Activated CD4-positive, alpha-beta memory T cell treated with anti-CD3 and anti-CD28 coated beads, Interleukin-2, amount 10 ng/mL, durations not matched to agents 7 days and 5 days (primary cell): Measurements from ENCODE around the gene SCIN. TPM values are rescaled to one million over a fixed set of nuclear protein-coding genes. Genes with fewer than 3 reads are reported as not detected.

Source experiments
- CTCF ChIA-PET: fragments of 350-600 bp; sonication (Branson Sonifier 250); formaldehyde crosslinking; loops from one replicate; lab custom pipeline; 2021; ENCODE audit warnings: antibody characterized with exemption, inconsistent platforms; lab: Charles Lee
- POLR2A ChIA-PET: fragments of 350-600 bp; sonication (Branson Sonifier 250); formaldehyde crosslinking; loops from one replicate; lab custom pipeline; 2021; ENCODE audit warnings: antibody characterized with exemption; lab: Charles Lee
- DNase-seq: peaks from one replicate; pipeline ENCODE4 v3.0.0-alpha.2; 2020
- H3K27ac Mint-ChIP-seq: one replicate; pipeline ENCODE4 v1.8.0; 2021; ENCODE audit warnings: mild to moderate bottlenecking, mixed read lengths
- H3K27me3 Mint-ChIP-seq: one replicate; pipeline ENCODE4 v1.8.0; 2021; ENCODE audit warnings: mixed read lengths
- H3K36me3 Mint-ChIP-seq: one replicate; pipeline ENCODE4 v1.8.0; 2021; ENCODE audit warnings: low read depth, mixed read lengths
- H3K4me1 Mint-ChIP-seq: one replicate; pipeline ENCODE4 v1.8.0; 2021; ENCODE audit warnings: mixed read lengths
- H3K4me3 Mint-ChIP-seq: one replicate; pipeline ENCODE4 v1.8.0; 2021; ENCODE audit warnings: mild to moderate bottlenecking, mixed read lengths
- H3K9me3 Mint-ChIP-seq: one replicate; pipeline ENCODE4 v1.8.0; 2021; ENCODE audit warnings: mixed read lengths
- total RNA-seq, 2 experiments: library from RNA; stranded (reverse); gene quantifications; one replicate each; pipeline ENCODE4 v1.2.3, GENCODE V29; 2021

SCIN gene
- total RNA-seq, 2 experiments from 2014 or later, result 0.23 TPM; not detected in 1

GRCh38 chr7:12573885-12574284, 3.4 kb downstream of the SCIN start:
- Mint-ChIP-seq H3K36me3 (no peaks in the 10 kb centered on the region), H3K4me3 (no peak overlapping the region), H3K27me3 (peaks cover 46% of the 10 kb centered on the region), H3K9me3 (no peaks in the 10 kb centered on the region), H3K27ac (no peak overlapping the region), H3K4me1 (peaks cover 17% of the 10 kb centered on the region)
- ChIA-PET CTCF (no interaction called here), POLR2A (no interaction called here)
- no peak for DNase-seq

DNA sequence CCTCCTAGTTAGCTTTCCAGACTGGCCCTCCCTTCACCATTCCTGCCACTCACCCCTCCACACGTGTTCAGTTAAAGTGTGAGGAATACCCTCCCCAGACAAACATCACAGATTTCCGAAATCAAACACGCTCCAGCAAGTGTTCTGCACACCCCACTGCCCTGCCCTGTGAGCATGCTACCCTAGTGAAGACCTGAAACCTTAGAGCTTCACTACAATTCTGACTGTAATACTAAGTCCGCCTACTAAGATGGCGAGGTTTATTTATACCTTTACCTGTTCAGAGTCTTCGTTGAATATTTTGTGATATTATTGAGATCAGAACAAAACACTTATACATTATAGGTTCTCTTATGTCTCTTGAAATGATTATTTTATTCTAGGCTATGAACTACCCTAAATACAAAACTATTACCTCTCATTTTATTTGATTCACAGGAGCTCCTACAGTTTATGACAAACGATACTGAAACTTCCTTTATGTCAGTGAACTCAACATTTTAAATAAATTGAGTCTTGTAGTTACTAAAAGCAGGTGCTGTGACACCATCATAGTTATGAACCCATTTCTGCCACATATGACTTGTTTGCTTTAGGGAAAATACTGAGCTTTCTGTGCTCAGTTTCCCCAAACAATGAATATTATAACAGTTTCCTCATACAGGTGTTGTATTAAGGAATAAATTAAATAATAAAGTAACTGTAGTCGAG, 8.6 kb downstream of the SCIN start:
- ChIA-PET POLR2A (interaction anchor here (0.6 to 0.9 kb wide), 2 partner anchors 8 to 892 kb away, joined by 3 read pairs; no protein-coding TSS in a partner anchor), CTCF (interaction anchor here (1.2 to 1.3 kb wide), 2 partner anchors 54 to 57 kb away, joined by 3 to 4 read pairs; no protein-coding TSS in a partner anchor)
- no peak overlapping the region for H3K4me3 Mint-ChIP-seq
- H3K36me3 Mint-ChIP-seq, result no peaks in the 10 kb centered on the region
- no peak overlapping the region for H3K27ac Mint-ChIP-seq
- H3K4me1 Mint-ChIP-seq, result no peaks in the 10 kb centered on the region
- no peak for DNase-seq
- no peaks in the 10 kb centered on the region for H3K9me3 Mint-ChIP-seq
- H3K27me3 Mint-ChIP-seq, result peaks cover 33% of the 10 kb centered on the region

DNA sequence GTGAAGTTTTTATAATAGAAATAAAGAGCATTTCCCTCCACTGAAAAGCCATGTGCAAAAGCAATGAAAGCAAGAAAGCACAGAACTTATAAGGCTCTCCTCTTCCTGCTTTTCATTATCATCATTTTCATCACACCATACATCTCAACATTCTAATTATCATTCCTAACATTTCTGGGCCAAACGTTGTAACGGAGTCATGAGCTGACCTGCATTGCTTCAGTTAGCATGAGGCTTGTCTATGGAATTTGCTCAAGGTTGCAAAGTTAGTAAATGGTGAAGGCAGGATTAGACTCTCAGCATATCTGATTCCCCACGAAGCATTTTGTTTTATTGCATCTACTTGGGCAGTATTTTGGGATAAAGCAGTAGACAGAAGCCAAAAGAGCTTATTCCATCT, 11.4 kb downstream of the SCIN start:
- Mint-ChIP-seq H3K36me3 (no peaks in the 10 kb centered on the region), H3K27me3 (peaks cover 38% of the 10 kb centered on the region), H3K27ac (no peak overlapping the region), H3K9me3 (no peaks in the 10 kb centered on the region), H3K4me3 (no peak overlapping the region), H3K4me1 (no peaks in the 10 kb centered on the region)
- no peak for DNase-seq
- ChIA-PET CTCF (no interaction called here), POLR2A (no interaction called here)

DNA sequence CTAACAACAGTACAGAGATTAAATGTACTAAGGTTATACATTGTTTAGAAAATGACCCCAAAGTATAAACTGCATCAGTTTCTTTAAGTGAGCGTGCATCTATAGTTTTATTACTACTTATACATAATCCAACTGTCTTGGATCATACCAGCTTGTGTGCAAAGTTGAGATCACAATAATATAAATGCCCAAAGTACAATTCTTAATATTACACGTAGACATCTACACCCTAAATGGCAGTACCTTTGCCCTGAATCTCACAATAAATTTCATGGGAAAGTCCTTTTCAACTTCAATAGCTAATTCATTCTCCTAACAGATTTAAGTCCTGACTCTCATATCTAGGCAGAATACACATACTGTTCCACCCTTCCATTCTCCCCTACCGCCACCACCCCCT, 11.8 kb downstream of the SCIN start:
- CTCF ChIA-PET, result no interaction called here
- POLR2A ChIA-PET, result no interaction called here

GRCh38 chr7:12583176-12583575, 12.7 kb downstream of the SCIN start:
- no peaks in the 10 kb centered on the region for H3K9me3 Mint-ChIP-seq
- POLR2A ChIA-PET, result no interaction called here
- no peak overlapping the region for H3K27ac Mint-ChIP-seq
- no peak for DNase-seq
- H3K36me3 Mint-ChIP-seq, result no peaks in the 10 kb centered on the region
- no peaks in the 10 kb centered on the region for H3K4me1 Mint-ChIP-seq
- peaks cover 34% of the 10 kb centered on the region for H3K27me3 Mint-ChIP-seq
- CTCF ChIA-PET, result no interaction called here
- H3K4me3 Mint-ChIP-seq, result no peak overlapping the region

More for the DNA sequence above, 11.8 kb downstream of the SCIN start:
- Mint-ChIP-seq H3K4me3 (no peak overlapping the region), H3K27me3 (peaks cover 38% of the 10 kb centered on the region), H3K4me1 (no peaks in the 10 kb centered on the region), H3K9me3 (no peaks in the 10 kb centered on the region), H3K27ac (no peak overlapping the region), H3K36me3 (no peaks in the 10 kb centered on the region)
- DNase-seq, result no peak

DNA sequence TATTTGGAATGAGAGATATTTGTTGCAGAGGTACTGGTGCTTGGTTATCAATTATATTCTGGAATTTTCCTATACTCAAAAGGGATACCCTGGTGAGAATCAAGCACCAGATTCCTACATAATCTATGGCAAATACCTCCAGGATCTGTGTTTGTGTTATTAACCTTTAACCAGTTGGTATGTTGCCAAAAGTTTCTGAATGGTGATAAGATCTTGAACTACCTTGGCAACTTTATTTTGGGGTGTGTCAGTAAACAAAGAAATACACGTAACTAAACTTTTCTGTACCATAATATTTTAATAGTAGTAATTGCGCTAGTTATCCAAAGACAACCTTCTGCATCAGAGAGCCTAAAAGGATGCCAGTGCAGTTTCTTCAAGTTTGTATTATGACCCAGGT, 13.4 kb downstream of the SCIN start:
- Mint-ChIP-seq H3K4me3 (no peak overlapping the region), H3K27me3 (peaks cover 31% of the 10 kb centered on the region), H3K9me3 (no peaks in the 10 kb centered on the region), H3K27ac (no peak overlapping the region), H3K36me3 (no peaks in the 10 kb centered on the region), H3K4me1 (no peaks in the 10 kb centered on the region)
- ChIA-PET POLR2A (no interaction called here), CTCF (no interaction called here)
- no peak for DNase-seq

GRCh38 chr7:12584930-12585329, 14.4 kb downstream of the SCIN start:
- DNase-seq, result no peak
- no peaks in the 10 kb centered on the region for H3K9me3 Mint-ChIP-seq
- H3K36me3 Mint-ChIP-seq, result no peaks in the 10 kb centered on the region
- H3K4me1 Mint-ChIP-seq, result no peaks in the 10 kb centered on the region
- ChIA-PET POLR2A (no interaction called here), CTCF (no interaction called here)
- H3K27me3 Mint-ChIP-seq, result peaks cover 30% of the 10 kb centered on the region
- no peak overlapping the region for H3K4me3 Mint-ChIP-seq
- no peak overlapping the region for H3K27ac Mint-ChIP-seq

DNA sequence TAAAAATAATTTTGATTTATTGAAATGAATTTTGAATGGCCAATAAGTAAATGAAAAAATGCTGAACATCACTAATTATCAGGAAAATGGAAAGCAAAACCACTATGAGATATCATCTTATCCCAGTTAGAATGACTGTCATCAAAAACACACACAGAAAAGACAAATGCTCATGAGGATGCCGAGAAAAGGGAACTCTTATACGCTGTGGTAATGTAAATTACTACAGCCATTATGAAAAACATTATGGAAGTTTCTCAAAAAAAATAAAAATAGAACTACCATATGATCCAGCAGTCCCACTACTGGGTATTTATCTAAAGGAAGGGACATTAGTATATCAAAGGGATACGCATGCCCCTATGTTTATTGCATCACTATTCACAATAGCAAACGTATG, 15.8 kb downstream of the SCIN start:
- H3K27ac Mint-ChIP-seq, result no peak overlapping the region
- H3K4me1 Mint-ChIP-seq, result no peaks in the 10 kb centered on the region
- H3K27me3 Mint-ChIP-seq, result peaks cover 28% of the 10 kb centered on the region
- no peak for DNase-seq
- no peak overlapping the region for H3K4me3 Mint-ChIP-seq
- H3K36me3 Mint-ChIP-seq, result no peaks in the 10 kb centered on the region
- ChIA-PET CTCF (interaction anchor here (0.5 kb wide), 1 partner anchor 53 kb away, joined by 3 read pairs; no protein-coding TSS in a partner anchor), POLR2A (no interaction called here)
- no peaks in the 10 kb centered on the region for H3K9me3 Mint-ChIP-seq

- Mint-ChIP-seq H3K4me3 (no peak overlapping the region), H3K27ac (no peak overlapping the region), H3K9me3 (no peaks in the 10 kb centered on the region), H3K4me1 (no peaks in the 10 kb centered on the region), H3K36me3 (no peaks in the 10 kb centered on the region), H3K27me3 (peaks cover 15% of the 10 kb centered on the region)
- CTCF ChIA-PET, result no interaction called here
- DNase-seq, result no peak
- POLR2A ChIA-PET, result no interaction called here
These were observed 17.9 kb downstream of the SCIN start for GRCh38 chr7:12588259-12588904.

DNA sequence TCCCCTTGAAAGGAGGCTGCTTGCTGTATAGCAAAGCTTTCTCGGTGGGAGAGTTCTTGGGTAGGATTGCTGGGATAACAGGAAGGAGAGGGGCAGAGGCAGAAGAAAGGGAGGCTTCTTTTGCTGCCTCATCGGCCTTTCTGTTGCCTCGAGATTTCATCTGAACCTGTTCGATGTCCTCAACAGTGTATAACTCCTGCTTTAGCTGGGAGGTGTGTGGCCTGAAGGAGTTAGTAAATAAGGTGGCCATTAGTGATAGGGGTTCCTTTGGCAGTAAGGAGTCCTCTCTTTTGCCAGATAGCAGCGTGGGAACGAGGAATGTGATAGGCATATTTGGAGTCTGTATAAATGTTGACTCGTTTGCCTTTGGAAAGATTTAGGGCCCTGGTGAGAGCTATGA, 20.0 kb downstream of the SCIN start:
- ChIA-PET CTCF (no interaction called here), POLR2A (no interaction called here)
- Mint-ChIP-seq H3K9me3 (peaks cover 3% of the 10 kb centered on the region), H3K27ac (no peak overlapping the region), H3K4me3 (no peak overlapping the region), H3K27me3 (peaks cover 4% of the 10 kb centered on the region), H3K36me3 (no peaks in the 10 kb centered on the region), H3K4me1 (no peaks in the 10 kb centered on the region)
- no peak for DNase-seq

DNA sequence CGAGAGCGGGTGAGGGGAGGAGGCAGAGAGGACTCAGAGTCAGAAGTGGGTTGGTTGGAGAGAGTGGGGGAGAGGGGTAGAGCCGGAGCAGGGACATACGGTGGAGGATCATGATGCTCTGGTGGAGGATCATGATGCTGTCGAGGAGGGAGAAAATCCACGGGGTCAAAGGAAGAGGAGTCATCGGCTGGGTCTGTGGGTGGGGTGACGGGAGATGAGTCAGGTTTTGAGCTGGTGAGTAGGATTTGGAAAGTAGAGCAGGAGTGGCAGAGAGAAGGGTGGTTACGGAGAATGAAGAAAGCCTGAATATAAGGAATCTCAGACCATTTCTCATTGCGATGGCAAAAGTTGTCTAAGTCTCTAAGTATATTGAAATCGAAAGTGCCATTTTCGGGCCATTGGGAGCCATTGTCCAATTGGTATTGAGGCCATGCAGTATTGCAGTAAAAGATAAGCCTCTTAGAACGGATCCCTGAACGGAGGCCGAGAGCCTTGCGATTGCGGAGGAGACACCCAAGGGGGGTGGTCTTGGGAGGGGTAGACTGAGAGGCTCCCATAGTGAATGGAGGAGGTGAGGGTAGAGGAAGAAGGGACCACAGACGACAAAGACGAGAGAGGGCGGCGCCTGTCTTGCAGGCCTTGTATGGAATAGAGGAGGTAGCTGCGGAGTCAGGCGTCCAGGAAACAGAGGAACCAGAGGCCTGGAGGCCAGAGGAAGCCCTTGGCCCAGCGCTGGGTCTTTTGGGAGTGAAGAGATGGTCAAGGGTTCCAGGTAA, 23.8 kb downstream of the SCIN start:
- no peaks in the 10 kb centered on the region for H3K27me3 Mint-ChIP-seq
- POLR2A ChIA-PET, result no interaction called here

GRCh38 chr7:12595148-12595547, 24.6 kb downstream of the SCIN start:
- no peaks in the 10 kb centered on the region for H3K4me1 Mint-ChIP-seq
- H3K27me3 Mint-ChIP-seq, result no peaks in the 10 kb centered on the region
- ChIA-PET POLR2A (no interaction called here), CTCF (no interaction called here)
- H3K9me3 Mint-ChIP-seq, result peaks cover 3% of the 10 kb centered on the region
- H3K36me3 Mint-ChIP-seq, result no peaks in the 10 kb centered on the region
- H3K4me3 Mint-ChIP-seq, result no peak overlapping the region
- no peak overlapping the region for H3K27ac Mint-ChIP-seq
- DNase-seq, result no peak

More for the DNA sequence above, 23.8 kb downstream of the SCIN start:
- H3K9me3 Mint-ChIP-seq, result peaks cover 3% of the 10 kb centered on the region
- no peak overlapping the region for H3K4me3 Mint-ChIP-seq
- H3K36me3 Mint-ChIP-seq, result no peaks in the 10 kb centered on the region
- no peak overlapping the region for H3K27ac Mint-ChIP-seq
- no peaks in the 10 kb centered on the region for H3K4me1 Mint-ChIP-seq
- CTCF ChIA-PET, result no interaction called here
- DNase-seq, result no peak

GRCh38 chr7:12596225-12596790, 25.8 kb downstream of the SCIN start:
- Mint-ChIP-seq H3K27ac (no peak overlapping the region), H3K9me3 (peaks cover 3% of the 10 kb centered on the region), H3K27me3 (no peaks in the 10 kb centered on the region), H3K4me1 (no peaks in the 10 kb centered on the region), H3K4me3 (no peak overlapping the region), H3K36me3 (no peaks in the 10 kb centered on the region)
- ChIA-PET POLR2A (no interaction called here), CTCF (no interaction called here)
- no peak for DNase-seq
